ENCODE data around the gene OBSCN.

Gene OBSCN

GRCh38 chr1:228407106-228408040 lies 199.5 kb downstream of the OBSCN start:
- DNase-seq, result no peak

GRCh38 chr1:228408041-228408868 lies 200.4 kb downstream of the OBSCN start:
- no peak for DNase-seq

- no peak for DNase-seq
These were observed 201.3 kb downstream of the OBSCN start for GRCh38 chr1:228408869-228409805.

- no peak for DNase-seq
These were observed 202.2 kb downstream of the OBSCN start for GRCh38 chr1:228410015-228410414.

- DNase-seq, result no peak
These were observed 202.8 kb downstream of the OBSCN start for GRCh38 chr1:228410671-228411070.

GRCh38 chr1:228411121-228411520 lies 203.3 kb downstream of the OBSCN start:
- DNase-seq, result no peak

GRCh38 chr1:228411548-228412430 lies 203.9 kb downstream of the OBSCN start:
- DNase-seq, result no peak

GRCh38 chr1:228413241-228414010 lies 205.6 kb downstream of the OBSCN start:
- DNase-seq, result no peak

- no peak for DNase-seq
These were observed 206.8 kb downstream of the OBSCN start for GRCh38 chr1:228414511-228415211.

- no peak for DNase-seq
These were observed 207.4 kb downstream of the OBSCN start for GRCh38 chr1:228415221-228415620.

GRCh38 chr1:228415853-228416216 lies 208.0 kb downstream of the OBSCN start:
- no peak for DNase-seq

GRCh38 chr1:228416217-228416933 lies 208.5 kb downstream of the OBSCN start, which contains the start of gene TRIM17:
TSS of gene TRIM17 (minus strand) at chr1:228416861. CDS start at chr1:228415072, 1,789 bp downstream.
- DNase-seq, result no peak

GRCh38 chr1:228417061-228417460 lies 209.2 kb downstream of the OBSCN start:
- DNase-seq, result no peak

- no peak for DNase-seq
These were observed 209.8 kb downstream of the OBSCN start for GRCh38 chr1:228417483-228418203.

GRCh38 chr1:228420968-228421826 lies 213.4 kb downstream of the OBSCN start:
- no peak for DNase-seq

GRCh38 chr1:228423404-228424053 lies 215.7 kb downstream of the OBSCN start:
- no peak for DNase-seq

Data from activated gamma-delta T cell (primary cell).